ENCODE data around the gene GOT2. TPM values are rescaled to one million over a fixed set of nuclear protein-coding genes. Genes with fewer than 3 reads are reported as not detected.
A peak's percentile ranks its signal among the peaks of the same experiment; 100 is the strongest.

Gene GOT2
- total RNA-seq, 2 donors from 2014 or later: 120 to 131 TPM

DNA sequence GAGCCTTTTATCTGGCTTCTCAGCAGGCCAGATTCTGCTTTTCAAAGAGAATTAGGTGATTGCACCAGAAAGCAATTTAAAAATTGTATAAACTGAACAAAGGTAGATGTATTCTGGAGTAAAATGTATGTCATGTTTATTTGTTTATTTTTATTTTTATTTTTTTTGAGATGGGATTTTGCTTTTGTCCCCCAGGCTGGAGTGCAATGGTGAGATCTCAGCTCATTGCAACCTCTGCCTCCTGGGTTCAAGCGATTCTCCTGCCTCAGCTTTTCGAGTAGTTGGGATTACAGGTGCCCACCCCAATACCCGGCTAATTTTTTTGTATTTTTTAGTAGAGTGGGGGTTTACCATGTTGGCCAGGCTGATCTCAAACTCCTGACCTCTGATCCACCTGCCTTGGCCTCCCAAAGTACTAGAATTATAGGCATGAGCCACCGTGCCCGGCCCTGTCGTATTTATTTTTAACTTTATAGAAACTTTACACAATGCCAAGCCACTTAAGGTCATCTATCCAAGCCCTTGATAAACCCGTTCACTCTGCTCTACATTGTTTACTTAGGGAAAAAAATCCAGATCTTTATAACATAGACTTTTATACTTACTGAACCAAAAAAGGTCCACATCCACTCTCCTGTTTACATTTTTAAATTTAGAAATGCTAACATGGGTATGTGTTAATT is 22.7 kb upstream of the GOT2 start:
- TF ChIP-seq, protein P1, sequence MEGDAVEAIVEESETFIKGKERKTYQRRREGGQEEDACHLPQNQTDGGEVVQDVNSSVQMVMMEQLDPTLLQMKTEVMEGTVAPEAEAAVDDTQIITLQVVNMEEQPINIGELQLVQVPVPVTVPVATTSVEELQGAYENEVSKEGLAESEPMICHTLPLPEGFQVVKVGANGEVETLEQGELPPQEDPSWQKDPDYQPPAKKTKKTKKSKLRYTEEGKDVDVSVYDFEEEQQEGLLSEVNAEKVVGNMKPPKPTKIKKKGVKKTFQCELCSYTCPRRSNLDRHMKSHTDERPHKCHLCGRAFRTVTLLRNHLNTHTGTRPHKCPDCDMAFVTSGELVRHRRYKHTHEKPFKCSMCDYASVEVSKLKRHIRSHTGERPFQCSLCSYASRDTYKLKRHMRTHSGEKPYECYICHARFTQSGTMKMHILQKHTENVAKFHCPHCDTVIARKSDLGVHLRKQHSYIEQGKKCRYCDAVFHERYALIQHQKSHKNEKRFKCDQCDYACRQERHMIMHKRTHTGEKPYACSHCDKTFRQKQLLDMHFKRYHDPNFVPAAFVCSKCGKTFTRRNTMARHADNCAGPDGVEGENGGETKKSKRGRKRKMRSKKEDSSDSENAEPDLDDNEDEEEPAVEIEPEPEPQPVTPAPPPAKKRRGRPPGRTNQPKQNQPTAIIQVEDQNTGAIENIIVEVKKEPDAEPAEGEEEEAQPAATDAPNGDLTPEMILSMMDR (IDR thresholded peaks at IDR 0.05): no peak
- TF ChIP-seq POLR2AphosphoS5 (IDR thresholded peaks at IDR 0.05): no peak
- Histone ChIP-seq H3K9me3 (no peaks in the 10 kb centered on the region), H3K27ac (no peak overlapping the region), H3K27me3 (replicated peaks; ENCODE audit: insufficient read depth) (no peaks in the 10 kb centered on the region), H3K36me3 (no peaks in the 10 kb centered on the region), H3K4me1 (replicated peaks) (no peaks in the 10 kb centered on the region), H3K4me3 (no peak overlapping the region)
- intact Hi-C loops (cut with DNase I): loop anchor here (5.0 to 10.0 kb wide), 3 partner anchors 79 to 422 kb away; partner anchors contain the start of gene SETD6
- DNase-seq (ENCODE audit: low spot score): no peak
- WGBS: 40% methylated on average over 7 of the region's 7 CpGs

DNA sequence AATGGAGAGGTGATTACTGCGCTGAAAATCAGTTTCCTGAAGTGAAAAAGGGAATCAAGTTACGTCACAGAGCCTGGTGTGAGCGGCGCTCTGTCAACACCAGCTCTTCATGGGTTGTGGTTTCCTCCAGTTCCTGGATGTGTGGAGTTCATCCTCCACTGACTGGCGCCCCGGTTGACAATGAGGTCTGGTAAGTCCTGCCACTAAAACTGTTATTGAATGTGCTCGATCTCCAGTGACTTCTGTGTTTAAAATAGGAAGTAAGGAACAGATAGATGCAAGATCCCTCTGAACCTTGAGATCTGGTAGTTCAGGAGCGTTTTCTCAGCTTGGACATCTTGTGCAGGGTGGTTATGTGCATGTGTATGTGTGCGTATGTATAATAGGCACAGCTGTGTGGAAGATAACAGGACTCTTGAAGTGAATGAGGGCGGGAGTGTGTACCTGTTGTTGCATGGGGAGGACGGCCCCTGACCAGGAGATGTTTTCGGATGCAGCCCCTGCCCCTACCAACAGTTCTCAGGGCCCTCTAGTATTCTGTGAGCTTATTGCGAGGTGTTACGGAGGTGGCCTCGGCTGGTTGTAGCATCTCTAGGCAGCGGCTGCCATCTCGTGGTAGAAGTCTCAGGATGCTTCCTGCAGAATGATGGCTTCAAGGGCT is 22.0 kb upstream of the GOT2 start:
- intact Hi-C loops (cut with DNase I): loop anchor here (5.0 to 10.0 kb wide), 3 partner anchors 79 to 421 kb away; partner anchors contain the start of gene SETD6
- Histone ChIP-seq H3K4me3 (no peak overlapping the region), H3K27ac (no peak overlapping the region), H3K9me3 (no peaks in the 10 kb centered on the region), H3K4me1 (replicated peaks) (no peaks in the 10 kb centered on the region), H3K27me3 (replicated peaks; ENCODE audit: insufficient read depth) (no peaks in the 10 kb centered on the region), H3K36me3 (no peaks in the 10 kb centered on the region)
- DNase-seq (ENCODE audit: low spot score): peak; percentile 77
- TF ChIP-seq, protein P1 (IDR thresholded peaks at IDR 0.05): peak in 3 of 4 experiments; percentile 64 to 75 (median 73)
- TF ChIP-seq POLR2A (IDR thresholded peaks at IDR 0.05) (no peak), POLR2AphosphoS5 (IDR thresholded peaks at IDR 0.05) (peak; percentile 49)
- 30% methylated on average over 17 of the region's 17 CpGs for WGBS

DNA sequence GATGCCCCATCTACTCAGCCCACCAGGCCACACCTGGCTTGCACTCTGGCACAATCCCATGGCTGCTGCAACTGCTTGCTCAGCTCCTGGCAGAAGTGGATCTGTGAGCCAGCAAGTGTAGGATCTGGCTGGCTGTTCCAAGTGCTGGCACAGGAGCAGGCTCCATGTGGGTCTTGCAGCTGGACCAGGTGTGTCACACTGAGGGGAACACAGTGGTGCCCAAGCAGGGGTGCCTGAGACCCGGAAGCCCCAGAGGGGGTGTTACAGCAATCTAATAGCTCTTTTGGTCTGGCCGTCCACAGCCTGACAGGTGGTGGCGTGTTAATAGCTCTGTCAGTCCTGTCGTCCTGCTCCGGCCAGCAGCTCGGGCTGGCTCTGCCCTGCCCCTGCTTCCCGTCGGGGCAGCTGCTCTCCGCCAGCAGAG is 19.6 kb upstream of the GOT2 start:
- TF ChIP-seq POLR2A (IDR thresholded peaks at IDR 0.05) (no peak), POLR2AphosphoS5 (IDR thresholded peaks at IDR 0.05) (no peak)
- TF ChIP-seq, protein P1 (IDR thresholded peaks at IDR 0.05): no peak
- intact Hi-C loops (cut with DNase I): loop anchor here (10.0 kb wide), 2 partner anchors 239 to 419 kb away; partner anchors contain the start of gene SETD6
- 53% methylated on average over 9 of the region's 9 CpGs for WGBS

DNA sequence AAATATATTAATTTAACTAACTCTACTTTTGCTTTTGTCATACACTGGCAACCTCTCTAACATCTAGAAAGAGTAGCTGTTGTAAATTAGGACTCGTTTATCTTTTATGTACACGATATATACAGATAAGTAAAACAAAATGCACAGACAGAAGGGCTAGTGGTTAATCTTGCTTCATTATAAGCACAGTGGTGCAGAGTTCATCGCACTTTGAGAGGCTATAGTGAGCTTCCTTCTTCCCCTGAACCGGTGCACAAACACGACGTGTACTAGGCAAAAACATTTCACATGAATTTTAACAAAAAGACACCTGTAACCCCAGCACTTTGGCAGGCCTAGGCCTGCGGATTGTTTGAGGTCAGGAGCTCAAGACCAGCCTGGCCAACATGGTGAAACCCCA is 10.4 kb upstream of the GOT2 start:
- Histone ChIP-seq H3K4me1 (replicated peaks) (no peaks in the 10 kb centered on the region), H3K27ac (no peak overlapping the region), H3K9me3 (no peaks in the 10 kb centered on the region), H3K36me3 (no peaks in the 10 kb centered on the region), H3K27me3 (replicated peaks; ENCODE audit: insufficient read depth) (no peaks in the 10 kb centered on the region), H3K4me3 (no peak overlapping the region)
- intact Hi-C loops (cut with DNase I): no loop called here
- no peak for DNase-seq (ENCODE audit: low spot score)
- WGBS: 78% methylated on average over 7 of the region's 7 CpGs
- TF ChIP-seq POLR2AphosphoS5 (IDR thresholded peaks at IDR 0.05): no peak
- TF ChIP-seq, protein P1 (IDR thresholded peaks at IDR 0.05): no peak
- no peak for TF ChIP-seq POLR2A (IDR thresholded peaks at IDR 0.05)

More for the DNA sequence above, 19.6 kb upstream of the GOT2 start:
- Histone ChIP-seq H3K4me3 (no peak overlapping the region), H3K27ac (no peak overlapping the region), H3K4me1 (replicated peaks) (no peaks in the 10 kb centered on the region), H3K27me3 (replicated peaks; ENCODE audit: insufficient read depth) (no peaks in the 10 kb centered on the region), H3K9me3 (no peaks in the 10 kb centered on the region), H3K36me3 (no peaks in the 10 kb centered on the region)
- DNase-seq (ENCODE audit: low spot score): no peak

All from prostate gland (tissue), 2 donors.